ENCODE results near the gene GABPB2.

GABPB2 gene

GRCh38 chr1:151070474-151071276, at the start of gene GABPB2:
Gene GABPB2 (plus strand): TSS chr1:151070761. CDS start chr1:151088190, 17,429 bp downstream.
- DNase-seq, result peak; percentile 97

GRCh38 chr1:151024540-151025146, 45.9 kb upstream of the GABPB2 start:
- peak; percentile 81 for DNase-seq

GRCh38 chr1:151026460-151026859, 44.1 kb upstream of the GABPB2 start:
- DNase-seq, result no peak

GRCh38 chr1:151032164-151032563, 38.4 kb upstream of the GABPB2 start:
- no peak for DNase-seq

GRCh38 chr1:151035167-151035566, 35.4 kb upstream of the GABPB2 start:
- no peak for DNase-seq

- no peak for DNase-seq
These were observed 34.2 kb upstream of the GABPB2 start, which contains the start of gene BNIPL for GRCh38 chr1:151036356-151036755. Gene BNIPL (plus strand): TSS chr1:151036586. CDS start chr1:151036726, 140 bp downstream.

GRCh38 chr1:151037032-151037431, 33.5 kb upstream of the GABPB2 start:
- no peak for DNase-seq

DNA sequence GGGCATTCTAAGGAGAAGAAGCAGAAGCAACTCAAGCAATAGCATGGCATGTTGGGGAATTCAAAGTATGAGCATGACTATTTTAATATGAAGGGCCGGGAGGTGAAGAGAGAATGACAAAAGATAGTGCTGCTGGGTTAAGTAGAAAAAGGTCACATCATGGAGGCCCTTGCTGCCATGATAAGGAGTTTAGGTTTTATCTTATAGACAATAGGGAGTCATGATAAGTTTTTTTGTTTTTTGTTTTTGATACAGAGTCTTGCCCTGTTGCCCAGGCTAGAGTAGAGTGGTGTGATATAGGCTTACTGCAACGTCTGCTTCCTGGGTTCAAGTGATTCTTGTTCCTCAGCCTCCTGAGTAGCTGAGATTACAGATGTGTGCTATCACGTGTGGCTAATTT, 31.0 kb upstream of the GABPB2 start:
- DNase-seq, result no peak

DNA sequence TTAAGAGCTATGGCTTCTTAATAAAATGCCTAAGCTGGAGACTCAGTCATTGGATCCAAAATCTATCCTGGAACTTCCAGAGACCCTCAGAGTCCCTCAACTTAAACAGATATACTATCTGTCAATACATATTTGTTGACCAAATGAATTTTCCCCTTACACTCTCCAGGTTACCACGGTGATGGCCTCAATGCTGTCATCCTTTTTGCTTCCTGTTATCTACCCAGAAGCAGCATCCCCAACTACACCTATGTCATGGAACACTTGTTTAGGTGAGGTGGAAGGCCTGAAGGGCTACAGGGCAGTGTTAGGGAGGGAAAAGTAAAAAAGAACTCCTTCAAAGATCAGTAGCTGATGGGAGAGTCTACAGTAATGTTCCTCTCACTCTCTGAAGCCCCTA, 27.4 kb upstream of the GABPB2 start:
- DNase-seq, result no peak

DNA sequence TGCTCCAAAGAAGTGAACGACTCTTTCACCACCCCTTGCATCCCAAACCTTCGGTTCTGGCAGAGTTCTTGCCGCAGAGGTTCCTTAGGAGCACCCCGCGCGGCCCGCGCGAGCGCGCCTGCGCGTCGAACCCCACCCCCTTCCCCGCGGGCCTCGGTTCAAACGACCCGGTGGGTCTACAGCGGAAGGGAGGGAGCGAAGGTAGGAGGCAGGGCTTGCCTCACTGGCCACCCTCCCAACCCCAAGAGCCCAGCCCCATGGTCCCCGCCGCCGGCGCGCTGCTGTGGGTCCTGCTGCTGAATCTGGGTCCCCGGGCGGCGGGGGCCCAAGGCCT, 23.0 kb upstream of the GABPB2 start, which contains the start of gene C1orf56:
Gene C1orf56, plus strand, starts transcription at position 161 of the 334 bp plus-strand sequence. Its CDS starts 97 bp downstream, at position 258.
- peak; percentile 93 for DNase-seq

- DNase-seq, result peak; percentile 84
These were observed 22.5 kb upstream of the GABPB2 start for GRCh38 chr1:151047925-151048644.

DNA sequence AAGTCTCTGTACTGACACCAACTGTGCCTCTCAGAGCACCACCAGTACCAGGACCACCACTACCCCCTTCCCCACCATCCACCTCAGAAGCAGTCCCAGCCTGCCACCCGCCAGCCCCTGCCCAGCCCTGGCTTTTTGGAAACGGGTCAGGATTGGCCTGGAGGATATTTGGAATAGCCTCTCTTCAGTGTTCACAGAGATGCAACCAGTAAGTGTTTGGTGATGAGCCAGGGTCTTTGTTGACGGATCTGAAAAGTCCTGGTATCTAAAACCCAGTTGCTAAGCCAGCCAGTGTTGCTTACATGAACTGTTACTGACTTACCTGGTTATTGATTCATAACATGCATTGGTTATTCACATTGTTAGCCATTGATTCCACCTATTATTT, 21.9 kb upstream of the GABPB2 start:
- DNase-seq, result no peak

DNA sequence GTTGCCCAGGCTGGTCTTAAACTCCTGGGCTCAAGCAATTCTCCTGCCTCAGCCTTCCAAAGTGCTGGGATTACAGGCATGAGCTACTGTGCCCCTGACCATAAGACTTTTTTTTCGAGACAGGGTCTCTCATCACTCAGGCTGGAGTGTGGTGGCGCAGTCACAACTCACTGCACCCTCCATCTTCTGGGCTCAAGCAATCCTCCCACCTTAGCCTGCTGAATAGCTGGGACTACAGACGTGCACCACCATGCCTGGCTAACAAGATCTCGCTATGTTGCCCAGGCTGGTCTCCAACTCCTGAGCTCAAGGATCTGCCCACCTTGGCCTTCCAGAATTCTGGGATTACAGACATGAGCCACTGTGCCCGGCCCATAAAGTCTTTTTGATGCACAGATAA, 21.1 kb upstream of the GABPB2 start:
- no peak for DNase-seq

- DNase-seq, result no peak
These were observed 20.4 kb upstream of the GABPB2 start for GRCh38 chr1:151050051-151050688.

DNA sequence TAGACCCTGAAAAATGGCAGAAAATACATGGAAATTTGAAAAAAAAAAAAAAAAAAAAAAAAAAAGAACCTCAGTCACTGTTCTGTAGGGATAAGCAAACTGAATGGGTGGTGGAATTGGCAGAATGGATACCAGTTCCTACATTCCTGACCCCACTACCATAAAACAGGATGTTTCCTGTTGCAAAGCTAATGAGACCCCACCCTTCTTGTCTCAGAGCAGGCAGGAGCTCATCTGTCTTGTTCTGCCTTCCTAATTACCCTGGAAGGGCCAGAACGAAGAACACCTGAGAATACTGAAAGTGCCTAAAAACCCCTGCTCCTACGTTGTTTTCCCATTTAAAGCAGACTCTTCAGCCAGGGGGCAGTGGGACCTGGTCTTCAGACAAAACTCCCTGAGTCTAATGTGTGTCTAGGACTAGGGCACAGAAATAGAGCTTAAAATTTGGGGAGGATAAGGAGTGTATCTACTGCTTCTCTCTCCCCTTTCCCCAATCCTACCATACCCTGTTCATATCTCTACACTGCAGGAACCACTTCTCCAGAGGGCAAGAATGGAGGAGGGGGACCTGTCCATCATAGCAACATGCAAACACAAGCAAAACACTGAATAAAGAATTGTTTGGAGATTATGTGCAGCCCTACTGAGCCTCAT, 19.1 kb upstream of the GABPB2 start:
- DNase-seq, result no peak

- no peak for DNase-seq
These were observed 15.5 kb upstream of the GABPB2 start for GRCh38 chr1:151054971-151055547.

- DNase-seq, result no peak
These were observed 15.0 kb upstream of the GABPB2 start for GRCh38 chr1:151055581-151055980.

DNA sequence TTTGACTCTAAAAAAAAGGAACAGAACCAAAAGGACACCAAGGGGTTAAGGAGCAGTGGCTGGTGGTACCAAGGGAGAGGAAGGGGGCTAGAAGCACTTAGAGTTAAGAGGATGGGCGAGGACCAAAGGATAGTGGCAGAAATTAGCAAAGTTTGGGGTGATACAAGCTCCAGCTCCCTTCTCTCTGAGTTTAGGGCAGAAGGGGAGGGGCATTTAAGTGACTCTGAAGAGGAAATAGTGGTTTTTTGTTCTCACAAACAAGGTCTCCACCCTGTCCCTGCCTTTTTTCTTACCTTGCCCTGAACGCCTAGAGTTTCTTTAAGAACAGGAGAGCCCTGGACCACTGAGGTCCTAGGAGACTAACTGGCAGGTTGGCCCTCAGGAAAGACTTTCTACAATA, 14.4 kb upstream of the GABPB2 start:
- DNase-seq, result no peak

DNA sequence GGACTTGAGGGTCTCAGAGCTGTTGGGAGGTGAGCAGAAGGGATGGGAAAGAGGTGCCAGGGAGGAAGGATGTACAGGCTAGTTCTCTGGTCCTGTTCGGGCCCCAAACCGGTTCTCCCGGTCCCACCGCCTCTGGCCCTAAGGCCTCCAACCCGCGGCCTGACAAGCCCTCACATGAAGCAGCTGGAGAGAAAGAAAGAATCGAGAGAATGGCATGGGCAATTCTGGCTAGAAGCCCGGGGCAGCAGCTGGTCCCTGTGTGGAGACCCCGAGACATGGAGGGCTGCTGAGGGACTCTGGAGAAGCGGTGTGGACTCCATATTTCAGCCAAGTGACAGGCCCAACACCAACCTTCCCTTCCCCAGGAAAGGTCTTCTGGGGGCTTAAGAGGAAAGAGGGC, 11.9 kb upstream of the GABPB2 start:
- peak; percentile 64 for DNase-seq

GRCh38 chr1:151059109-151060006, 11.2 kb upstream of the GABPB2 start, which contains the start of gene CDC42SE1:
Gene CDC42SE1 (minus strand): TSS chr1:151059622. CDS start chr1:151055730, 3,892 bp downstream.
- DNase-seq, result peak; percentile 94
